Hematopoietic multipotent progenitor cell treated with erythropoietin and hydrocortisone succinate and interleukin-3 and kit ligand, for 15 days (in vitro differentiated cells): Measurements from ENCODE around the gene MFN1.

Source experiments
- DNase-seq: peaks from one replicate; pipeline ENCODE4 v3.0.0-alpha.2; 2015; ENCODE audit warnings: low spot score

Gene MFN1

DNA sequence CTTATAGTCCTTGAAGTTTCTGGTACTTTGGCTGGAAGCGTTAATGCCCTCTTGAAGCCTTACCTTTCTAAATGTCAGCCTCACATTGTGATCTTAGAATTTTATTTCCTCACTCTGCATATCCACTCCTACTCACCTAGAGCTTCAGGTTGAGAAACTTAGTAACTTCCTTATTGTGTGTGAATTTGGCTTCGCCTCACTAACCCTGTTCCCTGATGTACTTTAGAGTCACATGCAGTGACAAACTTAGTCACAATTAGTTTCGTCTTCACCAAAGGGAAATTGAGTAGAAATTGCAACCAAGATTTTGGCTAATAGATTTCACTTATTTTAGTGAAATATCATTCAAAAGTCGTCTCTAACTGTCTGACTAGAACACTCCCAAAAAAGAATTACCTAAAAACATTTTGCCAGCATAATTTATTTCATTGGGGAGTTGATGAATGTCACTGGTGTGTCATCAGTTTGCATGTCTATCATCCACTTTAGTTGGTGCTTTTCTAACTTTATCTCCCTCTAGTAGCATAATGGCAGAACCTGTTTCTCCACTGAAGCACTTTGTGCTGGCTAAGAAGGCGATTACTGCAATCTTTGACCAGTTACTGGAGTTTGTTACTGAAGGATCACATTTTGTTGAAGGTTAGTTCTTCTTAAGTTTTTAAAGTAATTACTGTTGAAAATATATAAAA is 960 bp downstream of the MFN1 start:
- peak; percentile 13 for DNase-seq

DNA sequence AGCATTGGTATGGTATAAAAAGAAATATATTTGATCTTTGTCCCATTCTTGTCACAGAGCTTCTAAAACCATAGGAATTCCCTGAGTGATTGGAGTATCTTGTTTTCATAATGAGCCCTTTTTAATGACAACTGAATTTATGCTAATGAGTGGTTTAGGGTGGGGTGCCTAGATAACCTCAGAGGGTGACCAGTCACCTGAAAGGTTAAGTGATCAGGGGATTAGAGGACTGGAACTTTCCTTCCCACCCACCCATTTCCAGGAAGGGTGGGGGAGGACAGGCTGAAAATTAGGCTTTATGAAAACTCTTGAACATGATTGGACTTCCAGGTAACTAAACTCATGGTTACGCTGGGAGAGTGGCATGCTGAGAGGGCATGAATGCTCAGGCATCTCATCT is 8.5 kb downstream of the MFN1 start:
- DNase-seq: no peak

DNA sequence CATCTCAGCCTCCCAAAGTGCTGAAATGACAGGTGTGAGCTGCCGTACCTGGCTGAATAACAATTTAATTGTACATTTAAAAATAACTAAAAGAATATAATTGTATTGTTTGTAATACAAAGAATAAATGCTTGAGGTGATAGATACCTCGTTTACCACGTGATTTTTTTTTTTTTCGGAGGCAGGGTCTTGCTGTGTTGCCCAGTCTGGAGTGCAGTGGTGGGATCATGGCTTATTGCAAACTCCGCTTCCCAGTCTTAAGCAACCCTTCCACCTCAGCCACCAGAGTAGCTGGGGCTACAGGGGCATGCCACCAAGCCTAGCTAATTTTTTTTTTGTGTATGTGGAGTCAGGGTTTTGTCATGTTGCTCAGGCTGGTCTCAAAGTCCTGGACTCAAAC is 15.8 kb downstream of the MFN1 start:
- DNase-seq: no peak

DNA sequence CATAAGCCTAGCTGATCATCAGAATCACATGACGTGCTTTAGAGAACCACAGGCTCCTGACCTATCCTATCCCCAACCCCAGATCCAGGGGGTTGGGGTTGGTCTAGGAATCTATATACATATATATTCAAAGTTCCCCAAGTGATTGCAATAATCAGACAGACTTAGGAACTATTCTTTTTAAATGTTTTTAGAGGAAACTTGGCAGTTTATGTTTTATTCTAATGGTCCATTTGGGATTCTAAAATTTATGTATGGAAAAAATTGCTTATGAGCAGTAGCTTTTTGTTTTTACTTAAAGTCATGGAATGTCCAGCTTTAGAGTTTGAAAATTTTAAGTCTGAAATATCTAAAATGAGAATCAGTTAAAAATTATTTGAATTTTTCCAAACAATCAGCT is 22.1 kb downstream of the MFN1 start:
- DNase-seq: no peak

DNA sequence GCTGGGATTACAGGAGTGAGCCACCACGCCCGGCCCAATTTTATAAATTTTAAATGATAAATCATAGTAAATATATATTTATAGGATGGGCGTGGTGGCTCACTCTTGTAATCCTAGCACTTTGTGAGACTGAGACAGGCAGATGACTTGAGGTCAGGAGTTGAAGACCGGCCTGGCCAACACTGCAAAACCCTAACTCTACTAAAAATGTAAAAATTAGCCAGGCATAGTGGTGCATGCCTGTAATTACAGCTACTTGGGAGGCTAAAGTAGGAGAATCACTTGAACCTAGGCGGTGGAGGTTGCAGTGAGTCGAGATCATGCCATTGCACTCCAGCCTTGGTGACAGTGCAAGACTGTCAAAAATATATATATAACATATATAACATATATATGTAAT is 26.4 kb downstream of the MFN1 start:
- DNase-seq: no peak

DNA sequence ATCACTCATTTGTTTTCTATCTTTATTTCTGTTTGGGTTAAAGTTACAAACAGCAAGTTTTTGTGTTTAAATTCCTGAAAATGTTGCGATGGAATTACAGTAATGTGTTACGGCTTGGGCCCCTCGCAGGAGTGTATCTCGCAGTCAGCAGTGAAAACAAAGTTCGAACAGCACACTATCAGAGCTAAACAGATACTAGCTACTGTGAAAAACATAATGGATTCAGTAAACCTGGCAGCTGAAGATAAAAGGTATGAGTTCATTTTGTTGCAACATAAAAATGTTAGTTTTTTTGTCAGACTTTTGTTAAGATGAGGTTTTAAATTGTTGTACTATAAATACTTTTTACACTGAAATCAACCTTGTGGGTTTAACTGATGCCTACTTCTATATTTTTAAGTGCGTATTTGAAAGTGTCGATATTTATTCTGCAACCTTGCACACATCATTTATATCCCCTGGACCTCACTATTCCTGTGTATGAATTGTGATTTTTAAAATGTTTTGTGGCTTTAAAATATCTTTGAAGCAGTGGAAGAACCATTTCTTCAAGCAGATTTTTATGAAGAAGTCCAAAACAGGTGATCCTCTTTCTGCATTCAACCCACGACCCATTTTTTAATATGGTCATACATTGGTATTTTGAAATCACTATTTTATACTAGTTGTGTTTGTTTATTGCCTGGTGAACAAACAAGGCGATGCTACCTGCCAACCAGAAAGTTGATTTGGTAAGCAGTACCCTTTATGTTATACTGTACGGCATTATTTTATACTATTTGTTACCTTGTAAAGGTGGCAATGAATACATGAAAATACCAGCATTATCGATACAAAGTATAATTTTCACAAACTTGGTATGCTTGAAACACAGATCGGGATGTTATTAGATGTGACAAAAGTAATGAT is 27.8 kb downstream of the MFN1 start:
- DNase-seq: peak; percentile 44

DNA sequence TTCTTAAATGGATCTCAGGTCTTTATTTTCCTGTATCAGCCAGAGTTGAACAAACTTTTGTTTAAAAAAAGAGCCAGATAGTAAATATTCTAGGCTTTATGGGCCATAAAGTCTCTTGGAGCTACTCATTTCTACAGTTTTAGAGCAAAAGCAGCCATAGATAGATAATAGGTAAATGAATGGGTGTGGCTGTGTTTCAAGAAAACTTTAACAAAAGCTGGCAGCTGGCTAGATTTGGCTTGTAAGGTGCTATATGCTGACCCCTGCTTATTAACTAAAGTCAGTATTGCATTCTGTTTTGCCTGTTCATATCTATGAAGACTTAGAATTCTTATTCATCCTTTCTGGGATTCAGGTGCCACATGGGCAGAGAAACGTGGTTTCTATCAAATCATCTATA is 29.0 kb downstream of the MFN1 start:
- DNase-seq: peak; percentile 22

DNA sequence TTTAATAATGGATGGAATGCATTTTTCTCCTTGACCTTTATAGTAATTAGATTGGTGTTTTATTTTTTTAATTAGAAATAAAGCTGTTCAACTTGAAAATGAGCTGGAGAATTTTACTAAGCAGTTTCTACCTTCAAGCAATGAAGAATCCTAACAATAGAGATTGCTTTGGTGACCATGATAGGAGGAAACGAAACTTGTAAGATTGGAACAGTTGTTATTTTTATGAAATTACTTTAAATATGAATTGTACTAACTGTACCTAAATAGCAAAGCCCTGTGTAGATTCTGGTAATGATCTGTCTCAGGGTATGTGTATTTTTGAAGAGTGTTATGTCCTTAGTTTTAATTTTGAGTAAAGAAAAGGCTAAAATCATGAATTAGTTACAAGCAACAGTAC is 44.4 kb downstream of the MFN1 start:
- no peak for DNase-seq

DNA sequence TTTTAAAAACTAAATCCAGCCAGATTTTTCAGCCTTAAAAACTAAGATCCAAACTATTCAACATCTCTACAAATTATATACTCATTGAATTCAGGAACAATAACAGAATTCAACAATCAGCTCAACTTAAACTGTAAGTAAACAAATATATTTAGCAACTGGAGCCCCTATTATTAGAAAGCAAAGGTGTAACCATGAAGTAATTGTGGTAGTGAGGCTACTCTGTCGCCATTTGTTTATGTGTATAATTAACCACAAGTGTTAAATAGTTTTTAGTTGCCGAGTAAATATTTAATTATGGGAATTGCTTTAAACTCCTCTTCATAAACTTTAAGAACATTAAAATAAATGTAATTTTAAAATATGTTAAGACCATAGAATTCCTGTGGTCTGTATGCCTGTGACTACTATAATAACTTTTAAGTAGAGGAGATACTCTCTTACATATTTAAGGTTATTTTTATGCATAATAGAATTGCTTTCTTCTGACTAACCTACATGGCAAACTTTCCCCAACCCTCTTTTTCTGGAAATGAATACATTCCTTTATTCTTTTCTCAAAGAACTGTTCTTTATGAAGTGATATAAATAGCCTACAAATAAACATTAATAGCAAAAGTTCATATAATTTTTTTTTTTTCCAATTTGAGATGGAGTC is 51.2 kb downstream of the MFN1 start:
- DNase-seq: no peak

DNA sequence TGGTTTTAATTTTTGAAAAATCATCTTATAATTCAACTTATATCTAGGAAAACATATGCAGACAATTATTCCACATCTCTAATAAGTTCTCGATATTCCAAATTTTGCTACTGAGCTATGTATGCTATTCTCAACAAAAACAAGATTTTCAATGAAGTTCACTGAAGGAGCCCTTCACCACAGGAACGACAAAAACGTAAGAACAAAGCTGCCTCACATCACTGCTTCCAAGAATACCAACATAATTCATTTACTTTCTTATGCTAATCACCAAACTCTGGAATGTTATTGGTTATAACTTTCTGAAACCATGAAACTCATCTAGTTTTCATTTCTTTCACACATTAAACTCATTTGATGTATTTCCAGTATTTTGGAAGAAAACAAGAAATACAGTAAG is 54.1 kb downstream of the MFN1 start:
- no peak for DNase-seq

DNA sequence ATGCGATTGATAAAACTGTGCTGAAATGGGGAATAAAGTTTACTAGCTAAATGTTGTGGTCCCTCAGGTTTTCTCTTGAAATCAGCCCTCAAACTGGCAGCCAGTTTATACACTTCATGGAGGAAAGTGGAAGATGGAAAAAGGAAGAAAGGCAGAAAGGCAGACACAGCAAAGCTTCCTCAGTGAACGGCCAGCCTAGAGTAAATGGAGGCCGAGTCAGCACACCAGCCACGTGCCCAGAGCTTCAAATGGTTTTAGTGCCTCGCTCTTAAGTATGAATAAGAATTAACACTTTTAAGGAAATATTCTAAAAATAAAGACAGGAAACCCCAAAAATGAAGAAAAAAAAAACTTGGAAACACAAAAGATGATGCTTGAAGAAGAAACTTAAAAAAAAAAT is 55.5 kb downstream of the MFN1 start:
- DNase-seq: no peak

DNA sequence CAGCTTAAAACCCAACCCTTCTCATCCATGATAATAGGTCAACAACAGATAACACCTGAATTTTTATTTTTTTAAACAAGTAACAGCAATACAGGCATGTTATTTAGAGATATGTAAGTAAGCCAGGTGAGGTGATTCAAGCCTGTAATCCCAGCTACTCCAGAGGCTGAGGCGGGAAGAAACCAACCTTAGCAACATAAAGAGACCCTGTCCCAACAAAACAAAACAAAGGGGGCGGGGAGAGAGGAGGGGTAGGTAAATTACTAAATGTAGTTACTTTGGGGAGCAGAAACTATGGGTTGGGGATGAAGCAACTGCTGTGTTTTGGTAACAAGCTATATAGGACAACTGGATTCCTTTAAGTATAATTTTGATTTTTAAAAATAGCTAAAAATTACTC is 56.8 kb downstream of the MFN1 start:
- DNase-seq: no peak

DNA sequence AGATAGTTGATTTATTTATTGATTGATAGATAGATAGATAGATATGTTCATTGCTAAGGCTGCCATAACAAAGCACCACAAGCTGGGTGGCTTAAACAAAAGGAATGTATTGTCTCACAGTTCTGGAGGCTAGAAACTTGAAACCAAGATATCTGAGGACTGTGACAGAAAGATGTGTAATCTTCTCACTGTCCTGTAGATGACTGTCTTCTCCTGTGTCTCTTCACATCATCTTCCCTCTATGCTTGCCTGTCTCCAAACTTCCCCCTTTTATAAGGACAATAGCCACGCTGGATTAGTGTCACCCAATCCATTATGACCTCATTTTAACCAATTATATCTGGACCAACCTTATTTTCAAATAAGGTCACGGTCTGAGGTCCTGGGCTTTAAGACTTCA is 62.8 kb downstream of the MFN1 start:
- DNase-seq: no peak

DNA sequence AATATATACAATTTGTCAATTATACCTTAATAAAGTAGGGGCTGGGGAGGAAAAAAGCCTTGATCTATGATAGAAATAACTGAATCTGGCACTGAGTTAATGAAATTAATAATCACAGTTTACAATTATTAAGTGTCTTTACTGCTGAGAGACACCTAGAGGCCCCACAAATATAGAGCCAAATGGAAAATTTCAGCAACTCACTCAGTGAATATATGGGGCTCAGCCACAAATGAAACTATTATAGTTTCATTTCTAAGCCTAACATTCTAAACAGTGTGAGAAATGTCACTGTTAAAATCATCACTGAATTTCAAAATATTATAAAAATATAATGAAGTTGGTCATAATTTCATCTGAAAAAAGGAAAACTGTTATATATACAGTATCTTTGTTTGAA is 63.5 kb downstream of the MFN1 start:
- no peak for DNase-seq

DNA sequence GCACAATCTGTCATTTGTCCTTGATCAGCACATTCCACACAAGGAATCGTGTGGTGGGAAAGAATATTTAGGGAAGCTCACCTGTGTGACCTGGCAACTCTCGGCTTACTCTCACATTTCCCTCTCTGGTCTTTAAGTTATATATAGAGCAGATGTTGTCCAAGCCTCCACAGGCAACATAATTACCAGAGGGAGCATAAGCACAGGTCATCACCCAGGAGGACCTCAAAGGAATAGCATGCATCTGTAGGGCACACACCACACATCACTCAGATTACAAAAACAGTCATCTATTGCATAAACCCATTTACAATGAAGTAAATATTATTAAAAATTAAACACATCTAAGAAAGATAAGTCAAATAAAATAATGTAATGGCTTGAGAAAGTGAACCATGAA is 67.3 kb downstream of the MFN1 start:
- DNase-seq: no peak

DNA sequence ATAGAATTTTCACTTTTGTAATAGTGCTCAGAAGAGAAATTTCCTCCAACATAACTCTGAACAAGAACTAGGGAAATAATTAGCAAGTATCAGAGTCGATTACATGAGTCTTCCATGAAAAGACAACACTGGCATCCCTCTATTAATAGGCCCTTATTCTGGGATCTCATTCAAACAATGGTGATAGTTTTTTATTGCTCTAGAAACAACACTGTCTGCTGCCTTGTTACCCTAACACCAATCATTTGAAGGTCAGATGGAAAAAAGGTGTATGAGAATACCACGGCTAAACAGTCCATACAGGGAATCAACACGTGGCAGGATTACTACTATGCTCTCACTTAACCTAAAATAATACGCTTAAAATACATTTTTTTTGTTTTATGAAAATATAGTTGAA is 67.9 kb downstream of the MFN1 start:
- no peak for DNase-seq

DNA sequence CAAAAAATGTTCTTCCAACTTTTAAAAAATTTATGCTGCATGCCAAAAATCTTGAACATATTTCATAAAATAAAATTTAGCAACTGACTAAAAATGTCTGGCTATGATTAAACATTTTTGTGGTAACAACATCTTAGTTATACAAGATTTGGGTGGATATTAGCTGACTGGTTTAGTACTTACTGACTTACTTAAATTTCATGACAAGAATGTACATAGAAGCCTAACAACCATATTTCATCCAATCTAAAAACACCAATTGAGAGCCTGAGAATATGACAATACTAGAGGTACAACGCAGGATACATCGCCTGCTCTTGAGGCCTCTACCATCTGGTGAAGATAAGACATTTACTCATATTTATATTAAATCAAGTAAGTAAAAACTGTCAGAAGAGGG is 69.2 kb downstream of the MFN1 start:
- DNase-seq: no peak

DNA sequence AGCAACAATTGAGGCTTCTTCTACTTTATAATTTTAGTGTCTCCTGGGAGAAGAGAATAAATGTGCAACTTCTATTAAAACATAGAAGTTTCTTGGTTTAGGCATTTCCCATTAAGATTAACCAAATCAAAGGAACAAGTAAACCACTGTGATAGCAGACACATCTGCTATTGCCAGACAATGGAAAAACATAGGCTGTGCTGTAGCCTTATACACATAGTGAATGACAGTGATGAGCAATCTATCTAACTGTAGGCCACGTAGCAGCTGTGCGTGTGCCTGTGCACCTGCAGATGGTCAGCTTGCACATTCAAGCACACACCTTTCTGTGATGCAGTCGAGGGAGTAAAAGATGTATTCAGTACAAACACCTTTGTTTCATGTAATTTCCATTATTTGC is 71.1 kb downstream of the MFN1 start:
- DNase-seq: no peak

DNA sequence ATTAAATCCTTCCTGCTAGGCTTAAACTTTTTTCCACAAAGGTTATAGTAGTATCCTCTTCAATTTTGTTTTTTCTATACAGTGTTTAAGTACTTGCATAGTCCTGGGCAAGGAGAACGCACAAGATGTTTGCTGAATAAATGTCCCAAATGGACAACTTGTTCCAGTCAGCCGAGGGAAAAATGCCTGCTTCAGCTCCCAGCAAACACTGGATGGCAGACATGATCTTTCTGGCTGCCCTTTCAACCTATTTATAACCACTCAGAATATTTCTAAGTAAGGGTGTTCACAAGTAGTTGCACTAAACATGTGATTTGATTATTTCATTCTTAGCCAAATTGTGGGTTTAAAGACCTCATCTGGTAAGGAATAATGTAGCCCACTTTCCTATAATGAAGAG is 74.0 kb downstream of the MFN1 start:
- DNase-seq: no peak

DNA sequence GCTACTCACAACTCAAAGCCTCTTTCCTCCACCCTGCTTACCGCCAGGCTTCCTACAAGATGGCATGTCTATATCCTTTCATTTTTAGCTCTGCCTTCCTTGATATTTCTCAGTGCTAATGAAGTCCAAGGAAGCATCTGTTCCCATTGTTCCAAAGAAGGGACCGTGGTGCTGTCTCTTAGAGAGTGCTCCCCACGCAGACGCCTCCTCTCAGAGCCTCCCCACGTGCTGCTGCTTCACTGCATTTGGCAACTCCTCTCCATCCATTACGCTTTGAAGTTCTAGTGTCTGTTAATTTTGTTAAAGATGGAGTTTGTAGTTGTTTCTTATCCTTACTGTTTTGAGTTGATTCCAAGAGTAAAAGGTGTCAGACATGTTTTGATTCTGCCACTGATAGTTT is 77.6 kb downstream of the MFN1 start:
- DNase-seq: no peak

DNA sequence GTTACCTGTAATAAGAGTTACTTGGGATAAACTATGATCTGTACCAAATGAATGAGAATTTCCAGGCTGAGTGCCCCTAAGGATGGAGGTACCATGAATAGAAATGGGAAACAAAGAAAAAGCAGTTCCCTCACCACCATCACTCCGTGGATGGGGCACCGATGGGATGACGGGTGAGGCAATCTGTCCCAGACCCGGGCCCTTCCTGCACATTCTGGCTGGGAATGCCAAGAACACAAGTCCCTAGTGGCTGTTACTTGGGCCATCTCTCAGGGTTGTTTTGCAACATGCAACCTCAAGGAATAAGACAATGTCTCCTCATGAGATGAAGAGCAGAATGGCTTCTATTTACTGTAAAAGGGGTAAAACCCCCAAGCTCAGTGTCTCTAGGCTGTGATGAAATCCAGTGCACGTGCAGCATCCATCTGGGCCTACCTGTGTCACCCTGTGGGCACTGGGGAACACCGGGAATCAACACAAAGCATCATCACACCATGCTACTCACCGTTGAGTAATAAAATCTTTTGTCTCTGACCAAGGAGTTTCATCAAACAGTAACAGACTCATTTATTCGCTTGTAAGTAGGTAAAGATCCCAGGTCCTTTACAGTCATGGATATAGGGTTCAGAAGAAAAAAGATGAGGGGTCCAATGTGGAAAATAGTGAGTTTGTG is 81.5 kb downstream of the MFN1 start:
- no peak for DNase-seq

DNA sequence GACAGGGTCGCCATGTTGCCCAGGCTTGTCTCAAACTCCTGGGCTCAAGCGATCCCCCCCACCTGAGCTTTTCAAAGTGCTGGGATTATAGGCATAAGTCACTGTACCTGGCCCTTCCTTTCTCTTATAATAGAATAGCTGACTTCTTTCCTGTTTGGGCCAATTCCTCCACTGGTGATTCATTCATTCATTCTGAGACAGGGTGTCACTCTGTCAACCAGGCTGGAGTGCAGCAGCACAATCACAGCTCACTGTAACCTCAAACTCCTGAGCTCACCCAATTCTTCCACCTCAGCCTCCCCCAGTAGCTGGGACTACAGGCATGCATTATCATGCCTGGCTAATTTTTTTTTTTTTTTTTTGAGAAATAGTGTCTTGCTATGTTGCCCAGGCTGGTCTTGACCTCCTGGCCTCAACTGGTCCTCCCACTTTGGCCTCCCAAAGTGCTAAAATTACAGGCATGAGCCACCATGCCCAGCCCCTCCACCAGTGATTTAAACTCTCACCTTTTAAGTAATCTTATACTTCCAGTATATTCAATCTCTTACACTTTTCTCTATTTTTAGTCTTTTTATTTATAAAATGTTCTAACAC is 82.9 kb downstream of the MFN1 start:
- no peak for DNase-seq
